HL-60/S4 treated with retinoic acid at 250 ng/mL for 4 days and 3 days (cell line): ENCODE data around the gene ICAM5.
"Not testable (repeated sequence)": the region's sequence is repeated elsewhere in the genome, so short reads cannot be mapped to it uniquely, and the experiment has no call there.

Experiments used
- in situ Hi-C: fragments of 300-500 bp; cut with MboI; formaldehyde crosslinking; loops from 2 replicates; pipeline ENCODE4 v1.7.0; 2022; ENCODE audit warnings: low sequenced_read_pairs

The ICAM5 gene

DNA sequence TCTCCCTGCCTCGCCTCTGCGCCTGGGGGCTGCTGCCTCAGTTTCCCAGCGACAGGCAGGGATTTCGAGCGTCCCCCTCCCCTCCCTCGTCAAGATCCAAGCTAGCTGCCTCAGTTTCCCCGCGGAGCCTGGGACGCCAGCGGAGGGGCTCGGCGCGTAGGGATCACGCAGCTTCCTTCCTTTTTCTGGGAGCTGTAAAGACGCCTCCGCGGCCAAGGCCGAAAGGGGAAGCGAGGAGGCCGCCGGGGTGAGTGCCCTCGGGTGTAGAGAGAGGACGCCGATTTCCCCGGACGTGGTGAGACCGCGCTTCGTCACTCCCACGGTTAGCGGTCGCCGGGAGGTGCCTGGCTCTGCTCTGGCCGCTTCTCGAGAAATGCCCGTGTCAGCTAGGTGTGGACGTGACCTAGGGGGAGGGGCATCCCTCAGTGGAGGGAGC, 19.6 kb upstream of the ICAM5 start:
- in situ Hi-C loops = loop anchor here (5.0 kb wide), 1 partner anchor 117 kb away; no protein-coding TSS in a partner anchor

DNA sequence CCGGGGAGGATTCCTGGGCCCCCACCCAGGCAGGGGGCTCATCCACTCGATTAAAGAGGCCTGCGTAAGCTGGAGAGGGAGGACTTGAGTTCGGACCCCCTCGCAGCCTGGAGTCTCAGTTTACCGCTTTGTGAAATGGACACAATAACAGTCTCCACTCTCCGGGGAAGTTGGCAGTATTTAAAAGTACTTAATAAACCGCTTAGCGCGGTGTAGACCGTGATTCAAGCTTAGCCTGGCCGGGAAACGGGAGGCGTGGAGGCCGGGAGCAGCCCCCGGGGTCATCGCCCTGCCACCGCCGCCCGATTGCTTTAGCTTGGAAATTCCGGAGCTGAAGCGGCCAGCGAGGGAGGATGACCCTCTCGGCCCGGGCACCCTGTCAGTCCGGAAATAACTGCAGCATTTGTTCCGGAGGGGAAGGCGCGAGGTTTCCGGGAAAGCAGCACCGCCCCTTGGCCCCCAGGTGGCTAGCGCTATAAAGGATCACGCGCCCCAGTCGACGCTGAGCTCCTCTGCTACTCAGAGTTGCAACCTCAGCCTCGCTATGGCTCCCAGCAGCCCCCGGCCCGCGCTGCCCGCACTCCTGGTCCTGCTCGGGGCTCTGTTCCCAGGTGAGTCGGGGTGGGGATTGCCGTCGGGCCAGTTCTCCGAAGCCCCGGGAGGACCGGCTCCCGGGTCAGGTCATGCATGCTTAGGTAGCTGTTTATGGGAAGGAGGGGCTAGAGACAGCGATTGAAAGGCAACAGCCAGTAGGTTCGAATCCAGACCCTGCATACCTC, 18.9 kb upstream of the ICAM5 start, which contains the start of gene ICAM1:
TSS of gene ICAM1 (plus strand) at position 505 of the 779 bp plus-strand sequence. CDS start at position 545, 40 bp downstream.
- in situ Hi-C loops = loop anchor here (5.0 kb wide), 1 partner anchor 116 kb away; no protein-coding TSS in a partner anchor

DNA sequence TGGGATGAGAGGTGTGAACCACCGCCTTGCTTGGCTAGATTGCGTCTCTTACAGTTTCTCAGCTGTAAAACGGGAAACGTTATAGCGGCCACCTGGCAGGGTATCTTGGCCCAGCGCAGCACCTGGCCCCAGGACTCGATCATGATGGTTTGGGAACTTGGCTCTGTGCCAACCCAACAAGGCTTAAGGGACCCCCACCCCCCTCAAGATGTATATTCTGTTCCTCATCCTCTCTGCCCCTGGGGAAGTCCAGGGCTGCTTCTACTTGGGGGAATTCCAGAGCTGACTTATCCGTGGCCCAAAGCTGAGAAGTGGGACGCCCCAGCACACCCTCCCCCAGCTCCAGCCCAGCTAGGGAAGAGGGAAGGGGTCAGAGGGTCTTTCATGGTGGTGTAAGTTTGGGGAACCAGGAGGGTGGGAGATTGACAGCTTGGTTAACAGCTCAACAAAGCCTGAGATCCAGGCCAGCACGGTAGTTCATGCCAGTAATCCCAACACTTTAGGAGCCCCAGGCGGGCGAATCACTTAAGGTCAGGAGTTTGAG, 18.1 kb upstream of the ICAM5 start:
- in situ Hi-C loops = loop anchor here (5.0 kb wide), 1 partner anchor 116 kb away; no protein-coding TSS in a partner anchor

DNA sequence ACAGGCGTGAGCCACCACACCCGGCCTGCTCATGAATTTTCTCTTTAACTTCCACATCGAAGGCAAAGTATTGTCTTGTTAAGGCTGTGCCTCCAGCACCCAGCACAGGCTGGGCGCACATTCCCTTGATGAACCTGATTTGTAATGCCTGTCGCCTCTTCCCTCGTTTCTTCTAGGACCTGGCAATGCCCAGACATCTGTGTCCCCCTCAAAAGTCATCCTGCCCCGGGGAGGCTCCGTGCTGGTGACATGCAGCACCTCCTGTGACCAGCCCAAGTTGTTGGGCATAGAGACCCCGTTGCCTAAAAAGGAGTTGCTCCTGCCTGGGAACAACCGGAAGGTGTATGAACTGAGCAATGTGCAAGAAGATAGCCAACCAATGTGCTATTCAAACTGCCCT, 15.2 kb upstream of the ICAM5 start:
- in situ Hi-C loops = loop anchor here (5.0 kb wide), 1 partner anchor 113 kb away; no protein-coding TSS in a partner anchor

DNA sequence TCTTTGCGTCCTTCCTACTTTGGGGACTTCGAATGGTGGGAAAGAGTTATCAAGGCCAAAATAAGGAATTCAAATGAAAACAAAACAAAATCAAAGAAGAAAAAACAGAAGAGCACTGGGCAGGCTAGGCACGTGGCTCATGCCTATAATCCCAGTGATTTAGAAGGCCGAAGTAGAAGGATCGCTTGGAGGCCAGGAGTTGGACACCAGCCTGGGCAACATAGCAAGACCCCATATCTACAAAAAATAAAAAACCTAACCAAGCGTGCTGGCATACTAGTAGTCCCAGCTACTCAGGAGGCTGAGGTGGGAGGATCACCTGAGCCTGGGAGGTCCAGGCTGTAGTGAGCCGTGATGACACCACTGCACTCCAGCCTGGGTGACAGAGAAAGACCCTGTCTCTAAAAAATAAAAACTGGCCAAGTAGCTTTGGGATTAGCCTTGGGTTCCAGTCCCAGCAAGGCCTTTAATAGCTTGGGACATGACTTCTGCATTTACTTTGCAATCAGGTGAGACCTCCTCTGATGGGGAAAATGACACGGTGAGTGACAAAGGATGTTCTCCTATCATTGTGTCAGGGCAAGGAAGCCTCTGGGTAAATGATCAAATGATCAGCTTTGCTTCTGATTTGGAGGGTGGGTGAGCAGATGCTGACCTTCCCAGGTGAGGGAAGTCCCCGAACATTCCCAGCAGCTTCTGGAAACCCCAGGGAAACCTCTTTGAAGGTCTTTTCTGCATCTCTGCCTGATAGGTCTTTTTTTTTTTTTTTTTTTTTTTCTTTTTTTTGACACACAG, 11.8 kb upstream of the ICAM5 start:
- in situ Hi-C loops = no loop called here

DNA sequence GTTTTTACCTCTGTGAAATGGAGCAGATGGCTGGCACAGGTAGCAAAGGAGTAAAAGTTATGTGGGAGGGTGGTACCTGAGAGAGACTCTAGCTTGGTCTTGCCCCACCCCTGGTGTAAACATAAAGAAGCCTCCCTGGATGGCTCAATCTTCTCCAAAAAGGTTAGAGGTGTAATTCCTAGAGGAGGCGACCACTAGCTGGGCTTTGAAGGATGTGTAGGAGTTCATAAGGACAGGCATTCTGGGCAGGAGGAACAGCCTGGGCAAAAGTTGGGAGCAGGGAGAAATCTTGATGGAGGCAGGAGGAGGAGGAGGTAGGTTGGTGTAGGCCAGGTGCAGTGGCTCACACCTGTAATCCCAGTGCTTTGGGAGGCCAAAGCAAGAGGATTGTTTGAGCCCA, 10.8 kb upstream of the ICAM5 start:
- in situ Hi-C loops = no loop called here

DNA sequence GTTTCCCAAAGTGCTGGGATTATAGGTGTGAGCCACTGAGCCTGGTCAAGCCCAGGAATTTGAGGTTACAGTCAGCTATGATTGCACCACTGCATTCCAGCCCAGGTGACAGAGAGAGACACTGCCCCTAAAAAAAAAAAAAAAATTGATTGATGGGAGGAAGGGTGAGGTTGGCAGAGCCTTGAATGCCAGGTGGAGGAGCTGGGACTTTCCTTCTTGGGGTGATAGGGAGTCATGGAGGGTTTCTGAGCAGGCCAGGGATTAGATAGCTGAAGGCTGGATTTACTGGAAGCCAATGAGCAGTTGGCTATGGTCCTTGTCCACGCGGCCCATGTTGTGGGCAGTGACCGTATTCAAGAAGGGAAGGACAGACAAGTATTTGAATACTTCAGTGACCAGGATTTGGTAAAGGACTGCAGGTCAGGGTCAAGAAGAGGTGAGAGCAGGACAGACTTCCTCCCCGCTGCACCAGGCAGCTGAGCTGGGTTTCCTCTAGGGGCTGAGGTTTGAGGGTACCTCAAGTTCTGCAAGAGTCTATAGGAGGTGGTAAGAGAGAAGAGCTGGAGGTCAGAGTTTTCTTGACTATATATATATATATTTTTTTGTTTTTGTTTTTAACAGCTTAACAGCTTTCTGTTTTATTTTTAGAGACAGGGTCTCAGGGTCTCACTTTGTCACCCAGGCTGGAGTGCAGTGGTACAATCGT, 9.9 kb upstream of the ICAM5 start:
- in situ Hi-C loops = no loop called here

DNA sequence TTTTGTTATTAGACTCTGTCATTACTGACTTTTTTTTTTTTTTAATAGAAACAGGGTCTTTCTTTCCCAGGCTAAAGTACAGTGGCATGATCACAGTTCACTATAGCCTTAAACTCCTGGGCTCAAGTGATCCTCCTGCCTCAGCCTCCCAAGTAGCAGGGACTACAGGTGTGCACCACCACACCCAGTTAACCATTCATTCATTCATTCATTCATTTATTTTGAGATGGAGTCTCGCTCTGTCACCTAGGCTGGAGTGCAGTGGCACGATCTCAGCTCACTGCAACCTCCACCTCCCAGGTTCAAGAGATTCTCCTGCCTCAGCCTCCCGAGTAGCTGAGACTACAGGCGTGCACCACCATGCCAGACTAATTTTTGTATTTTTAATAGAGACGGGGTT, 7.7 kb upstream of the ICAM5 start:
- in situ Hi-C loops = not testable (repeated sequence)

DNA sequence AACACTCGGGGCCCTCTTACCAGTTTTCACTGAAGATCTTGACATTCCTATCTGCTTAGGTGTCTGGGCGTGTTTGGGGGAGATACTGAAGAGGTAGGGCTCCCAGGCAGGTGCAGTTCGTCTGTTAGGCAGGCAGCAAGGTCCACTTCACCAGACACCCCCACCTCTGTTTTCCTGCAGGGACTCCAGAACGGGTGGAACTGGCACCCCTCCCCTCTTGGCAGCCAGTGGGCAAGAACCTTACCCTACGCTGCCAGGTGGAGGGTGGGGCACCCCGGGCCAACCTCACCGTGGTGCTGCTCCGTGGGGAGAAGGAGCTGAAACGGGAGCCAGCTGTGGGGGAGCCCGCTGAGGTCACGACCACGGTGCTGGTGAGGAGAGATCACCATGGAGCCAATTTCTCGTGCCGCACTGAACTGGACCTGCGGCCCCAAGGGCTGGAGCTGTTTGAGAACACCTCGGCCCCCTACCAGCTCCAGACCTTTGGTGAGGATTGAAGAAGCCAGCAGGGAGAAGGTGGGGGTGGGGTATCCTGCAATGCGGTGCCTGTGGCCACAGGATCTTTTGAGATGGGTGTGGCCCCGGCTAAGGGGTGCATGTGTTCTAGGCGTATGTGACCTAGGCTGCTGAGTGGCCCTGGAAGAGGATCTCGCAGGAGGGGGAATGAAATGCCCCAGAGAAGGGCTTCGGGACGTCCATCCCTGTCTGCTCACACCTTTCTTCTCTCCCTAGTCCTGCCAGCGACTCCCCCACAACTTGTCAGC, 6.3 kb upstream of the ICAM5 start:
- in situ Hi-C loops = no loop called here

DNA sequence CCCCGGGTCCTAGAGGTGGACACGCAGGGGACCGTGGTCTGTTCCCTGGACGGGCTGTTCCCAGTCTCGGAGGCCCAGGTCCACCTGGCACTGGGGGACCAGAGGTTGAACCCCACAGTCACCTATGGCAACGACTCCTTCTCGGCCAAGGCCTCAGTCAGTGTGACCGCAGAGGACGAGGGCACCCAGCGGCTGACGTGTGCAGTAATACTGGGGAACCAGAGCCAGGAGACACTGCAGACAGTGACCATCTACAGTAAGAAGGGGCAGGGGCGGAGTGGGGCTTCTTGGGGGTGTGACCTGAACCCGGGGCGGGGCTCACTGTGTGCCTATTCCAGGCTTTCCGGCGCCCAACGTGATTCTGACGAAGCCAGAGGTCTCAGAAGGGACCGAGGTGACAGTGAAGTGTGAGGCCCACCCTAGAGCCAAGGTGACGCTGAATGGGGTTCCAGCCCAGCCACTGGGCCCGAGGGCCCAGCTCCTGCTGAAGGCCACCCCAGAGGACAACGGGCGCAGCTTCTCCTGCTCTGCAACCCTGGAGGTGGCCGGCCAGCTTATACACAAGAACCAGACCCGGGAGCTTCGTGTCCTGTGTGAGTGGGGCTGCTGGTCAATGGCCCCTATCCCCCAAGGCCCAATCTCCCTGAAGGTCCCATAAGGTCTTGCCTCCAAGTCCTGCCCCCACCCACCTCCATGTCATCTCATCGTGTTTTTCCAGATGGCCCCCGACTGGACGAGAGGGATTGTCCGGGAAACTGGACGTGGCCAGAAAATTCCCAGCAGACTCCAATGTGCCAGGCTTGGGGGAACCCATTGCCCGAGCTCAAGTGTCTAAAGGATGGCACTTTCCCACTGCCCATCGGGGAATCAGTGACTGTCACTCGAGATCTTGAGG, 5.4 kb upstream of the ICAM5 start:
- in situ Hi-C loops = no loop called here

DNA sequence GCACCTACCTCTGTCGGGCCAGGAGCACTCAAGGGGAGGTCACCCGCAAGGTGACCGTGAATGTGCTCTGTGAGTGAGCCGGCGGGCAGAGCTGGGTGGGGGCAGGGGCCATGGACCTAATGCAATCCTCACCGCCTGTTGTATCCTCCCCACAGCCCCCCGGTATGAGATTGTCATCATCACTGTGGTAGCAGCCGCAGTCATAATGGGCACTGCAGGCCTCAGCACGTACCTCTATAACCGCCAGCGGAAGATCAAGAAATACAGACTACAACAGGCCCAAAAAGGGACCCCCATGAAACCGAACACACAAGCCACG, 4.8 kb upstream of the ICAM5 start:
- in situ Hi-C loops = no loop called here

DNA sequence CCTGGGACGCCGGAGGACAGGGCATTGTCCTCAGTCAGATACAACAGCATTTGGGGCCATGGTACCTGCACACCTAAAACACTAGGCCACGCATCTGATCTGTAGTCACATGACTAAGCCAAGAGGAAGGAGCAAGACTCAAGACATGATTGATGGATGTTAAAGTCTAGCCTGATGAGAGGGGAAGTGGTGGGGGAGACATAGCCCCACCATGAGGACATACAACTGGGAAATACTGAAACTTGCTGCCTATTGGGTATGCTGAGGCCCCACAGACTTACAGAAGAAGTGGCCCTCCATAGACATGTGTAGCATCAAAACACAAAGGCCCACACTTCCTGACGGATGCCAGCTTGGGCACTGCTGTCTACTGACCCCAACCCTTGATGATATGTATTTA, 4.4 kb upstream of the ICAM5 start:
- in situ Hi-C loops = no loop called here

DNA sequence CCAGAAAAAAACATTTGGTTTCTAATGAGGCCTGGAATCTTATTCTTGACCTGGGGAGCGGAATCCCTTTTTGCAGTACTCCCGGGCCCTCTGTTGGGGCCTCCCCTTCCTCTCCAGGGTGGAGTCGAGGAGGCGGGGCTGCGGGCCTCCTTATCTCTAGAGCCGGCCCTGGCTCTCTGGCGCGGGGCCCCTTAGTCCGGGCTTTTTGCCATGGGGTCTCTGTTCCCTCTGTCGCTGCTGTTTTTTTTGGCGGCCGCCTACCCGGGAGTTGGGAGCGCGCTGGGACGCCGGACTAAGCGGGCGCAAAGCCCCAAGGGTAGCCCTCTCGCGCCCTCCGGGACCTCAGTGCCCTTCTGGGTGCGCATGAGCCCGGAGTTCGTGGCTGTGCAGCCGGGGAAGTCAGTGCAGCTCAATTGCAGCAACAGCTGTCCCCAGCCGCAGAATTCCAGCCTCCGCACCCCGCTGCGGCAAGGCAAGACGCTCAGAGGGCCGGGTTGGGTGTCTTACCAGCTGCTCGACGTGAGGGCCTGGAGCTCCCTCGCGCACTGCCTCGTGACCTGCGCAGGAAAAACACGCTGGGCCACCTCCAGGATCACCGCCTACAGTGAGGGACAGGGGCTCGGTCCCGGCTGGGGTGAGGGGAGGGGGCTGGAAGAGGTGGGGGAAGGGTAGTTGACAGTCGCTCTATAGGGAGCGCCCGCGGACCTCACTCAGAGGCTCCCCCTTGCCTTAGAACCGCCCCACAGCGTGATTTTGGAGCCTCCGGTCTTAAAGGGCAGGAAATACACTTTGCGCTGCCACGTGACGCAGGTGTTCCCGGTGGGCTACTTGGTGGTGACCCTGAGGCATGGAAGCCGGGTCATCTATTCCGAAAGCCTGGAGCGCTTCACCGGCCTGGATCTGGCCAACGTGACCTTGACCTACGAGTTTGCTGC, 2.7 kb upstream of the ICAM5 start, which contains the start of gene ICAM4:
TSS of gene ICAM4 (plus strand) at position 153 of the 935 bp plus-strand sequence. CDS start at position 211, 58 bp downstream.
- in situ Hi-C loops = no loop called here

DNA sequence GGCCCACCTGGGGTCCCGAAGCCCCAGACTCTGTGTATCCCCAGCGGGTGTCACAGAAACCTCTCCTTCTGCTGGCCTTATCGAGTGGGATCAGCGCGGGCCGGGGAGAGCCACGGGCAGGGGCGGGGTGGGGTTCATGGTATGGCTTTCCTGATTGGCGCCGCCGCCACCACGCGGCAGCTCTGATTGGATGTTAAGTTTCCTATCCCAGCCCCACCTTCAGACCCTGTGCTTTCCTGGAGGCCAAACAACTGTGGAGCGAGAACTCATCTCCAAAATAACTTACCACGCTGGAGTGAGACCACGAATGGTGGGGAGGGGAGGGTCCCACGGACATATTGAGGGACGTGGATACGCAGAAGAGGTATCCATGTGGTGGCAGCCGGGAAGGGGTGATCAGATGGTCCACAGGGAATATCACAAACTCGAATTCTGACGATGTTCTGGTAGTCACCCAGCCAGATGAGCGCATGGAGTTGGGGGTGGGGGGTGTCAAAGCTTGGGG, 1.0 kb upstream of the ICAM5 start:
- in situ Hi-C loops = no loop called here

DNA sequence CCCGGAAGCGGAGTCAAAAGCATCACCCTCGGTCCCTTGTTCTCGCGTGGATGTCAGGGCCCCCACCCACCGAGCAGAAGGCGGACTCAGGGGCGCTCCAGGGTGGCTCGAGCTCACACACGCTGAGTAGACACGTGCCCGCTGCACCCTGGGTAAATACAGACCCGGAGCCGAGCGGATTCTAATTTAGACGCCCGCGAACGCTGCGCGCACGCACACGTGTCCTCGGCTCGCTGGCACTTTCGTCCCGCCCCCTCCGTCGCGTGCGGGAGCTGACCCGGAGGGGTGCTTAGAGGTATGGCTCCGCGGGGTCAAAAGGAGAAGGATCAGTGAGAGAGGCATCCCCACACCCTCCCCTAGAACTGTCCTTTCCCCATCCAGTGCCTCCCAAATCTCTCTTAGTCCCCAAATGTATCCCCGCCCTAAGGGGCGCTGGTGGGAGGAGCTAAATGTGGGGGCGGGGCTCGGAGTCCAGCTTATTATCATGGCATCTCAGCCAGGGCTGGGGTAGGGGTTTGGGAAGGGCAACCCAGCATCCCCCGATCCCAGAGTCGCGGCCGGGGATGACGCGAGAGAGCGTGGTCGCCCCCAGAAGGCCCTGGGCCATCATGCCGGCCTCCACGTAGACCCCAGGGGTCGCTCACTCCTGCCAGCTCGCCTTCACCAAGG, 451 bp upstream of the ICAM5 start:
- in situ Hi-C loops = no loop called here

DNA sequence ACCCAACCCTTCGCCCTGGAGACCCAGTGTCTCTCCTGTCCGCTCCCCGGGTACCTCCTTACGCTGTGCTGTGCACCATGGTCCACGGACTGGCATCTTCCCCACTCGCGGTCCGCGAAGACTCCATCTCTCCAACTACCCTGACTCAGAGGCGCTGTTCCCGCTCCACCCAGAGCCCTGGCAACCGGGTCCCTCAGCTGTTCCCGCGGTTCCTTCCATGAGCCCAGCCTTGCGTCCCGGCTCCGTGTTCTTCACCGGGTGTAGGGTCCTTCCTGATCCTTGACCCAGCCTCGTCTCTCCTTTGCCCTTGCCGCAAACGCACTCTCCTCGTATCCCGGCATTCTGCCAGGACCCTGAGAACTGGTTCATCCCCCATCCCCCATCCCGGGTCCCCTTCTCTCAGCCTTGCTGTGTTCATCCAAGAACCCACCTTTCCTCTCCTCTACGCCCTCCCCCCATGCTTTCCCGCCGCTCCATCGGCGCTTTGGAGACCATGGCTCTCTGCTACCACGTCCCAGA, 664 bp downstream of the ICAM5 start:
- in situ Hi-C loops = no loop called here

DNA sequence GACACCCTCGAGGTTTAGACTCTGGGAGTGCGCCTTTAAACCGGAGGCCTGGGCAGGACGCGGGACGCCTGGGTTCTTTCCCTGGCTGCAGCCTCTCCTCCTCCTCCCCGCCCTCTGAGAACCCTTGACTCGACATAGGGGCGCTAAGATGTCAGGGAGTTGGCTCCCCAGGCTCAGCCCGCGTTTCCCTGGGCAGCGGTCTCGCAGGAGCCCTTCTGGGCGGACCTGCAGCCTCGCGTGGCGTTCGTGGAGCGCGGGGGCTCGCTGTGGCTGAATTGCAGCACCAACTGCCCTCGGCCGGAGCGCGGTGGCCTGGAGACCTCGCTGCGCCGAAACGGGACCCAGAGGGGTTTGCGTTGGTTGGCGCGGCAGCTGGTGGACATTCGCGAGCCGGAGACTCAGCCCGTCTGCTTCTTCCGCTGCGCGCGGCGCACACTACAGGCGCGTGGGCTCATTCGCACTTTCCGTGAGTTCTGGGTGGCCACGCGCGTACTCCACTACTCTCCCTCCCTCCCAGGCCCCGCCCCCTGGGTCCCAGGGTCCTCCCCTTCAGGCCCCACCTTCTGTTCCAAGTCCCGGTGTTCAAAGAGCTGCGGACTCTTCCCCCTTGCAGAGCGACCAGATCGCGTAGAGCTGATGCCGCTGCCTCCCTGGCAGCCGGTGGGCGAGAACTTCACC, 1.3 kb downstream of the ICAM5 start:
- in situ Hi-C loops = no loop called here
